Epidermal melanocyte (primary cell): ENCODE results near the gene PGBD4.
"Not testable (repeated sequence)": the region's sequence is repeated elsewhere in the genome, so short reads cannot be mapped to it uniquely, and the experiment has no call there.

Experiments used
- DNase-seq: peaks from one replicate; pipeline ENCODE4 v3.0.0; 2011; ENCODE audit warnings: low spot score; ENCODE audit not compliant: insufficient read length

The PGBD4 gene

DNA sequence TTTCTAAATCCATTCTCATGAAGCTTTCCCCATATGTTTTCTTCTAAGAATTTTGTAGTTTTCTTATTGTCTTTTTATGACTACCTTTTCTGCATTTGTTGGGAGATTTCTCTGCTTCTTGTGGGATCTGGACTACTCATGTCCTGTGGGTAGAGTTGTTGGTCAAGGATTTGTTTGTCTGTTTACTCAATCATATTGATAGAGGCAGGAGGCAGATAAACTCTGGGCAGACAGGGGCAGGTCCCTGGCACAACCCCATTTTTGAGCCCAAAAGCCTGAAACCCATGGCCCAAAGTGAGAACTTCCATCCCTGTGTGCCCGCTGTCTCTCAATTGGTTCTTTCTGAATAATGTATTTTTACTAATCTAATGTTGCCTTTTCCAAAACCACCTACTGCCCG is 12.3 kb downstream of the PGBD4 start:
- no peak for DNase-seq

DNA sequence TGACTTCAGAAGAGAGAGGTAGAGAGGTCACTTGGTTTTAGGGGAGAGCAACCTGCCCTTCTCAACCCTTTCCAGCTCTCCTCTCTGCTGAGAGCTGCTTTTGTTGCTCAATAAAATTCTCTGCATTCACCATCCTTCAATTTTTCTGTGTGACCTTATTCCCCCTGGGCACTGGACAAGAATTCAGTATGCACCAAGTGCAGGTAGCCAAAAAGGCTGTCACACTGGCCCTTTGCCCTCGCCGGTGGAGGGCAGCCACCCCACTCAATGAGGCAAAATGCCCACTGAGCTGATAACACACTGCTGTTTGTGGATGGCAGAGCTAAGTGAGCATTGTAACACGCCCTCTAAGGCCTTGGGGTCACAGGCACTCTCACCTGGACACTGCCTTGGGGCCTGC is 12.9 kb downstream of the PGBD4 start:
- DNase-seq: no peak

DNA sequence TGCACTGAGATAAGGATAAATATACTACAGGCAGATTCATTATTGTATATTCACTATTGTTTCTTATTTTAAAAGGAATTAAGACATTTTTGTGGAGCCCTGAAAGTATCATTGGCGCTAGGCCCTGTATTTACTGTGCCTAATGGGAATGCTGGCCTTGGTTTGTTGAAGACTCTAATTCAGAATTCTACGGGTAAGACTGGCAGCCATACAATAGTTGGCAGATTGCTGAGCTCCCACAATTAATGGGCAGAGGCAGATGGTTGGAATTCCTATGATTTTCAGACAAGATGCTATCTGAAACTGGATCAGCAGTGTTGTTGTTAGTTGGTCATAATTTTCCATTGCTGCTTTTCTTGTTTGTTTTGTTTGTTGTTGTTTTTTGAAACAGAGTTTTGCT is 14.7 kb downstream of the PGBD4 start:
- DNase-seq: no peak

DNA sequence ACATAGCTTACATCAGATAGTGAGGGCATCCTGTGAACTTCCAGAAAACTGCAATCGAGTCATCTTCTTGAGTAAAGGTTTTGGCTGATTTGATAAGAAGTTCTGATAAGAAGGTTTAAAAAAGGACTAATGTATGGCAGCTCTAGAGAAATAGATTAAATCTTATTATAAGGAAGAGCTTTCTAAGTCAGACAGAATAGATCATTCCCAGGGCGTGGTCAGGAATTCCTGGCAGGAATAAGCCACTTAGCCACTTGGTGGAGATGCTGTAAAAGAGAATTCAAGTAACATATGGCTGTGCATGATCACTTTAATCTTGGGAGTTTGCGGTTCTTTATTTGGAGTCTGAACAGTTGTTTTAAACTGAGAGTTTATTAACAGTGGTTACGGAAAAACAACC is 17.4 kb downstream of the PGBD4 start:
- DNase-seq: no peak

DNA sequence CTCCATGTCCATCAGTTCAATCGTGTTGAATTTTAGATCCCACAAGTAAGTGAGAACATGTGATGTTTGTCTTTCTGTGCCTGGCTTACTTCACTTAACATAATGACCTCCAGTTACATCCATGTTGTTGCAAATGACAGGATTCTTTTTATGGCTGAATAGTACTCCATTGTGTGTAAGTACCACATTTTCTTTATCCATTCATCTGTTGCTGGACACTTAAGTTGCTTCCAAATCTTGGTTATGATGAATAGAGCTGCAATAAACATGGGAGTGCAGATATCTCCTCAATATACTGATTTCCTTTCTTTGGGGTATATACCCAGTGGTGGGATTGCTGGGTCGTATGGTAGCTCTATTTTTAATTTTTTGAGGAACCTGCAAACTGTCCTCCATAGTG is 18.5 kb downstream of the PGBD4 start:
- DNase-seq: not testable (repeated sequence)

DNA sequence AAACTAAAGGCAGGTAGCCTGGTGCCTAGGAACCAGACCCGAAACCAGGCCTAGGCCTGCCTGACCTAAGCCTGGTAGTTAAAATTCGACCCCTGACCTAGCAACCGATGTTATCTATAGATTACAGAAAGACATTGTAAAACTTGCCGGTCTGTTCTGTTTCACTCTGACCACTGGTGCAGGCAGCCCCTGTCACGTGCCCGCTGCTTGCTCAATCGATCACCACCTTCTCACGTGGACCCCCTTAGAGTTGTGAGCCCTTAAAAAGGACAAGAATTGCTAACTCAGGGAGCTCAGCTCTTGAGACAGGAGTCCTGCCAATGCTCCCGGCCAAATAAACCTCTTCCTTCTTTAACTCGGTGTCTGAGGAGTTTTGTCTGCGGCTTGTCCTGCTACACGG is 19.9 kb downstream of the PGBD4 start:
- not testable (repeated sequence) for DNase-seq

DNA sequence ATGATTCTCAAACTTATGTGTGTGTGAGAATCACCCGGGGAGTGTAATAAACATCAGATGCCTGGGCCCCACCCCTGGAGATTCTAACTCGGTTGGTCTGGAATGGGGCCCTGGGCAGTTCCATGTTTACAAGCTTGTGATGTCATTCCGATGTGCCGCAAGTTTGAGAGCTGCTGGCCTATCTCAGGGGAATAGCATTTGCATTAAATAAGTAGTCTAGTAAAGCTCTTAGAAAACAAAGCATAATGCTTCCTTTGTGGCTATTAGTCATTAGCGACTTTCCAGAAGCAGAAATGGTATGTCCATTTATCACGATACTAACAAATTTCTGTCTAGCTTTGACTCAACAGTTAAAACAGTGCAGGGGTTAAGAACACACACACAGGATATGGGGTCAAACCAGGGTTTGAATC is 20.9 kb downstream of the PGBD4 start:
- peak; percentile 63 for DNase-seq

DNA sequence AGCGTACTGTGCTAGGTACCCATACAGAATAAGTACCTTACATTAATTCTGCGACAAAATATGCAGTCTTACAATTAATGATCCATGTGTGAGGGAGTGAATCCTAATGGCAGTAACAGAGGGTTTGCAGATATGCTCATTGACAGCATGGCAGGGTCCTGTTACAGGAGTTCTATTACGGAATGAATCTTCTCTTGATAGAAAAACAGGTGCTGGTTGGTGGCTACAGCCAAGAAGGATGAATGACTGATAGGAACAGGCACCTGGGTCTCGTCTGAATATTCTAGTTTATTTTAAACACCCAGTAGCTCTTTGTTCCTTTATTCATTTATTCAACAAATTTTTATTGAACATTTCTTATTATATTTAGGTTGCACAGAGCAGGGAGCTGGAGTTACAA is 22.8 kb downstream of the PGBD4 start:
- no peak for DNase-seq

DNA sequence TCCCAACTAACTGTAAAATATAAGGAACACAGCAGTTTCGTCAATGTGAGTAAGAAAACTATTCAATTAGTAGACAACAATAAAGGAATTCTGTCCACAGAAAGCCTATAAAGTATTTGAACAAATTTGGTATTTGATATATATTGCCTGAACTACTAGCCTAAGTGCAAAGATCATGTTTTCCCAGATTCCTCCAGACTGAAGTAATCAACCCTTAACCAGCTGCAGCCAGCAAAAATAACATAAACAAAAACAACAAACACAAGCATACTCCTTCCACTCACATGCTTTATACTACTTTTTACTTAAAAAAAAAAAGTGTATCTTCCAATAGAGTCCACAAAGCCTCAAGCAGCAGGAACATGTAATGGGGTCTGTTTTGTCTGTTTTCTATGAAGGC is 24.1 kb downstream of the PGBD4 start:
- no peak for DNase-seq

DNA sequence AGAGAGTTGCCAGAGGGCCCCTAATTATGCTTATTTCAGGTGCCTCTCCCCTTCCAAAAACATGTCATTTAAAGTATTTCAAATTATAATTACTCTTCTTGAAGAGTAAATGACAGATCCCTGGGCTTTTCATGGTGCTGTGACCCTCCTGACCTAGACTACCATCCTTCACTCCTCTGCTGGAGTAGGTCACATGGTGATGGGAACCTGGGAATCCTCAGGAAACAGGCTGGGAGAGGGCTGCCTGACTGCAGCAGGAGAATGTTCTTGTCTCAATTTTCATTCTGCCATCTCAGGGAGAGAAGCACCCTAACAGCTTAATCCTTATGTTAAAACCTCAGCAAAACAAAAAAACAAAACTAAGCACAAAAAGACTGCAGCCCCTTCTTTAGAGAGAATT is 24.6 kb downstream of the PGBD4 start:
- DNase-seq: no peak

DNA sequence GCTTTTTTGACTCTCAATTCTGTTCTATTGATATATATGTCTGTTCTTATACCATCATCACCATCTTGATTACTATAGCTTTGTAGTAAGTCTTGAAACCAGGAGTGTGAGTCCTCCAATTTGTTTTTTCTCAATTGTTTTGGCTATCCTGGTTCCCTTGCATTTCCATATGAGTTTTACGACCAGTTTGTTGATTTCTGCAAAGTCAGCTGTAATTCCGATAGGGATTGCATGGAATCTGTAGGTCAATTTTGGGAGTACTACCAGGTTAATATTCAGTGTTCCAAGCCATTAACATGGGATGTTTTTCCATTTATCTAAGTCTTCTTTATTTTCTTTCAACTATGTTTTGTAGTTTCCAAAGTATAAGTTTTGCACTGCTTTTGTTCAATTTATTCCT is 27.0 kb downstream of the PGBD4 start:
- no peak for DNase-seq

DNA sequence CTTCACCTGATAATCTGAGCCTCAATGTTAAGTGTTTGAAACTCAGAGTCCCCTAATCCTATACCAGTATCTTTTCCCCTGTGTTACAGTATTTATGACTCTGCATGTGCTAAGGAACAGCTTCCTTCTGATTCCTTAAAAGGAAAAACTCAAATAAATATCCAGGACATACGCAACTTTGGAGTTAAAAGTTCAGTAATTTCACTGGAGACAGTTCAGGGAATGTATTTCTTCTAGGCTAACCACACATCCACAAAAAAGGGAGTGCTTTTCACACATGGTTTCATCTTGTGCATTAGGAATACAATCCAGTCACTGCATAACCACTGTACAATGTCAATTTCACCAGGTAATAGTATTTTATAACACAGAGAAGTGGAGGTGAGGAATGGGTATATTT is 31.0 kb downstream of the PGBD4 start:
- DNase-seq: no peak

DNA sequence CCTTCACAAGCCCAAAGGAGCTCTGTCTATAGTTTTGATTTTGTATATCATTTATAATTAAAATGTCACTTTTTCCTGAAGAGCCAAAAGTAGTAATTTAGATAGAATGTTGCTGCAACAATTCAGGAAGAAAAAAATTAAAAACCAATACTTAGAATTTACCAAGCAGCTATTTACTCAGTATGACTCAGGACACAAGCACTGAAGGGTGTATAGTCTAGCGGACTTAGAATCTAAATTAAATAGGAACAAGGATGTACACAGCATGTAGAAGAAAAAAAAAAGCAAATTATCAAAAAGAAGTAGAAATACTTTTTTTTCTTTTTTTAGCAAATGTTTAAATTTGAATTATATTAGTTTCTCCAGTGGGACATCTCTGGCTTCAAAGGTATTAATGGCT is 31.6 kb downstream of the PGBD4 start:
- no peak for DNase-seq

DNA sequence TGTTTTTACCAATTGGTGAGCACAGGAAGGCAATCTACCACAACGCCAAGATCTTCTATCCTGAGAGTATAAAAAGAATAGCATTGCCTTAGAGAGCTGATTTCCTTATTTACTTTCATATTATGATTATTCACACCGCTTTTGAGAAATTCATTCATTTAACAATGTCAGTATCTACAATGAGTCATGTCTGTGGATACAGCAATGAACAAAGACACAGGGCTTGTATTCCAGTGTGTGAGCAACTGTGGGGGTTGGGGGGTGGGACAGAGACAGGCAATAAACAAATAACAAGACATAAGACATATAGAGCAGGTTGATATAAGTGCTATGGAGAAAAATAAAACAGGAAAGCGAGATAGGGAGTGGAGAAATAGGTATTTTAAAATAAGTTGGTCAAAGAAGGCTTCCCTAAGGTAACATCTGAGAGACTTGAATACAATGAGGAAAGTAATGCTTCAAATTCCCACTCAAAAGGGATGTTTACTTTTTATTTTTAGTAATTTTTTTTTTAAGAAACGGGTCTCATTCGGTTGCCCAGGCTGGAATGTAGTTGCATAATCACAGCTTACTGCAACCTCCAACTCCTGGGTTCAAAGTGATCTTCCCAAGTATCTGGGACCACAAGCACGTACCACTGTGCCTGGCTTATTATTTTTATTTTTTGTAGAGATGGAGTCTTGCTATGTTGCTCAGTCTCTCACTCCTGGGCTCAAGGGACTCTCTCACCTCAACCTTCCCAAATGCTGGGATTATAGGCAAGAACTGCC is 45.7 kb downstream of the PGBD4 start:
- DNase-seq: no peak

DNA sequence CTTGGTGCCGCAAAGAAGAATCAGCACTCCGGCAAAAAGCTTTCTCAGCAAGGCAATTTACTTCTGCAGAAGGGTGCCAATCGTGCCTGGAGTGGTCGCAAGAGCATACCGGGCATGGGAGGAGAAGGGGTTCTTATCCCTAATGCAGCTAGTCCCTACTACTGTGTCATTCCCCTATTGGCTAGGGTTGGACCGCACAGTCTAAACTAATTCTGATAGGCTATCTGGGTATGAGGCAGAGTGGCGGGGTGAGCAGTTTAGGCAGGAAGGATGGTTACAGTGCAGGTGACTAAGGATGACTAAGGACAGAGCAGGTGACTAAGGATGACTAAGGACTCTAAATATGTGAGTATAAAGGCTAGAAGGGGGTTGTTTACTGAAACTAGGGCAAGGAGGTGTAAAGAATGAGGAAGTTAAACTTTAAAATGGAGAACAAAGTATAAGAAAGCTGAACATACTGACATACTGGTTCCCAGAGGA is 52.9 kb downstream of the PGBD4 start:
- DNase-seq: no peak

DNA sequence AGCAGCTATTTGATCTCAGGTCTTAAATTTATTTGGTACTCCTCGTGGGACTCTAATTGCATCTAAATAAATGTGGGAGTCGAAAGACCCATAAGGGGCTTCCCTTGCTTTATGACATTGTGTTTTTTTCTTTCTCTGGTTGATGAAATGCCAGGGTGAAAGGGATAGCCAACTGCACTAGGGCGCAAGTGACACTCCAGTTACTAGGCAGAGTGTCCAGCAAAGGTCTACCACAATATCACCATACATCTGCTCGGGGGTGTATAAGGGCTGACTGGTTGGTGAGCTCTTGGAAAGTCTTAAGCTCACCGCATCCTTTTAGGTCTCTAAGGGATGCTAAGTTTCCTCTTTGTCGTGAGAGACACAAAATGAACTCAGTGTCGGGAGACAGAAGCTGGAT is 54.0 kb downstream of the PGBD4 start:
- no peak for DNase-seq
